Gastrocnemius medialis (tissue), 4 donors: Measurements from ENCODE around the gene MRAS.

Experiments used
- POLR2A ChIP-seq, 2 donors: fragments of 450-650 bp; IDR thresholded peaks; one replicate each; pipeline ENCODE4 v1.6.1; 2017; ENCODE audit warnings: antibody characterized with exemption in 2 of 2, mild to moderate bottlenecking in 2 of 2, moderate library complexity in 2 of 2
- TF ChIP-seq, protein P1 (sequence below), 5 experiments: fragments of 450-650 bp in 3 of 5; fragments of 200-600 bp in 2 of 5; sonication (generic) in 2 of 5; IDR thresholded peaks in 4 of 5; conservative IDR thresholded peaks in 1 of 5; 1 replicate in 4 of 5; 2 replicates in 1 of 5; pipeline ENCODE4 v1.5.1; 2016 to 2019; ENCODE audit warnings: antibody characterized with exemption in 5 of 5, mild to moderate bottlenecking in 3 of 5, moderate library complexity in 3 of 5

GRCh38 chr3:138356730-138357405 lies 8.5 kb downstream of the MRAS start:
- TF ChIP-seq POLR2A (IDR thresholded peaks at IDR 0.05) = no peak
- TF ChIP-seq, protein P1, sequence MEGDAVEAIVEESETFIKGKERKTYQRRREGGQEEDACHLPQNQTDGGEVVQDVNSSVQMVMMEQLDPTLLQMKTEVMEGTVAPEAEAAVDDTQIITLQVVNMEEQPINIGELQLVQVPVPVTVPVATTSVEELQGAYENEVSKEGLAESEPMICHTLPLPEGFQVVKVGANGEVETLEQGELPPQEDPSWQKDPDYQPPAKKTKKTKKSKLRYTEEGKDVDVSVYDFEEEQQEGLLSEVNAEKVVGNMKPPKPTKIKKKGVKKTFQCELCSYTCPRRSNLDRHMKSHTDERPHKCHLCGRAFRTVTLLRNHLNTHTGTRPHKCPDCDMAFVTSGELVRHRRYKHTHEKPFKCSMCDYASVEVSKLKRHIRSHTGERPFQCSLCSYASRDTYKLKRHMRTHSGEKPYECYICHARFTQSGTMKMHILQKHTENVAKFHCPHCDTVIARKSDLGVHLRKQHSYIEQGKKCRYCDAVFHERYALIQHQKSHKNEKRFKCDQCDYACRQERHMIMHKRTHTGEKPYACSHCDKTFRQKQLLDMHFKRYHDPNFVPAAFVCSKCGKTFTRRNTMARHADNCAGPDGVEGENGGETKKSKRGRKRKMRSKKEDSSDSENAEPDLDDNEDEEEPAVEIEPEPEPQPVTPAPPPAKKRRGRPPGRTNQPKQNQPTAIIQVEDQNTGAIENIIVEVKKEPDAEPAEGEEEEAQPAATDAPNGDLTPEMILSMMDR (IDR thresholded peaks at IDR 0.05 in 4 of 5, conservative IDR thresholded peaks at IDR 0.05 in 1 of 5) = no peak
